CD4-positive, alpha-beta memory T cell (primary cell): ENCODE measurements around the gene RGMB. TPM values are rescaled to one million over a fixed set of nuclear protein-coding genes. Genes with fewer than 3 reads are reported as not detected.

ENCODE experiments used
- CTCF ChIA-PET: fragments of 350-600 bp; sonication (Branson Sonifier 250); formaldehyde crosslinking; loops from one replicate; lab custom pipeline; 2021; ENCODE audit warnings: inconsistent platforms; ENCODE audit not compliant: partially characterized antibody; lab: Charles Lee
- POLR2A ChIA-PET: fragments of 350-600 bp; sonication (Branson Sonifier 250); formaldehyde crosslinking; loops from one replicate; lab custom pipeline; 2021; ENCODE audit not compliant: partially characterized antibody; lab: Charles Lee
- DNase-seq, 5 donors: peaks; one replicate each; pipeline versions ENCODE4 v3.0.0 to v3.0.0-alpha.2; 2020 to 2022; ENCODE audit warnings: mixed read lengths in 1 of 5
- H3K27ac ChIP-seq: one replicate; pipeline ENCODE4 v1.7.0; 2013; ENCODE audit warnings: low read depth, low read length
- H3K27me3 ChIP-seq: 2 replicates; pipeline ENCODE4 v1.7.0; 2013; ENCODE audit warnings: mild to moderate bottlenecking, low read length, moderate library complexity; ENCODE audit not compliant: insufficient read depth
- H3K36me3 ChIP-seq: 2 replicates; pipeline ENCODE4 v1.7.0; 2013; ENCODE audit warnings: mild to moderate bottlenecking, low read length, moderate library complexity; ENCODE audit not compliant: insufficient read depth
- H3K4me1 ChIP-seq: 2 replicates; pipeline ENCODE4 v1.7.0; 2013; ENCODE audit warnings: mild to moderate bottlenecking, low read length, moderate library complexity; ENCODE audit not compliant: insufficient read depth
- H3K4me3 ChIP-seq, 2 donors: one replicate each; pipeline ENCODE4 v1.7.0; 2013; ENCODE audit warnings: low read length in 2 of 2, mild to moderate bottlenecking in 1 of 2
- H3K9me3 ChIP-seq, 2 donors: one replicate each; pipeline ENCODE4 v1.7.0; 2013; ENCODE audit warnings: low read length in 2 of 2, control low read depth in 1 of 2; ENCODE audit not compliant: control insufficient read depth in 1 of 2
- H3K27ac Mint-ChIP-seq, 7 donors: one replicate each; pipeline ENCODE4 v1.8.0; 2020 to 2021; ENCODE audit warnings: mixed read lengths in 7 of 7, mild to moderate bottlenecking in 6 of 7, inconsistent platforms in 3 of 7, moderate library complexity in 3 of 7
- H3K27me3 Mint-ChIP-seq, 2 donors: one replicate each; pipeline ENCODE4 v1.8.0; 2020 to 2021; ENCODE audit warnings: mixed read lengths in 2 of 2
- H3K36me3 Mint-ChIP-seq, 2 donors: one replicate each; pipeline ENCODE4 v1.8.0; 2020 to 2021; ENCODE audit warnings: mixed read lengths in 2 of 2, inconsistent platforms in 1 of 2, mild to moderate bottlenecking in 1 of 2
- H3K4me1 Mint-ChIP-seq, 4 donors: one replicate each; pipeline ENCODE4 v1.8.0; 2020 to 2021; ENCODE audit warnings: mixed read lengths in 4 of 4, mild to moderate bottlenecking in 1 of 4
- H3K4me3 Mint-ChIP-seq, 8 donors: one replicate each; pipeline ENCODE4 v1.8.0; 2020 to 2021; ENCODE audit warnings: mixed read lengths in 8 of 8, mild to moderate bottlenecking in 7 of 8, moderate library complexity in 6 of 8, inconsistent platforms in 3 of 8
- H3K9me3 Mint-ChIP-seq, 8 donors: one replicate each; pipeline ENCODE4 v1.8.0; 2020 to 2021; ENCODE audit warnings: mixed read lengths in 8 of 8, mild to moderate bottlenecking in 5 of 8, inconsistent platforms in 3 of 8, moderate library complexity in 1 of 8
- intact Hi-C: fragments of 100-400 bp; cut with micrococcal nuclease; formaldehyde crosslinking; loops from one replicate; pipeline ENCODE4 v1.15.1; 2023
- polyA plus RNA-seq, 2 donors: library from polyadenylated mRNA; unstranded; fragments of 300-500 nt; fragmentation: Illumina TruSeq; gene quantifications; one replicate each; pipeline ENCODE4 v1.2.3, GENCODE V29; 2021
- total RNA-seq, 2 experiments: library from RNA; stranded (reverse); gene quantifications; one replicate each; pipeline ENCODE4 v1.2.3, GENCODE V29; 2021

RGMB gene
- total and polyA plus RNA-seq, 4 experiments from 2014 or later, result 5.4 to 17.0 (median 12.1) TPM

GRCh38 chr5:98775246-98776065, 2.0 kb downstream of the RGMB start:
- H3K27ac Mint-ChIP-seq, result peak overlapping the region in 3 of 7 donors; percentile 94 to 98 (median 94)
- CTCF ChIA-PET, result interaction anchor here (1.5 to 5.7 kb wide), 2 partner anchors 10 to 20 kb away, joined by 4 to 35 read pairs; no protein-coding TSS in a partner anchor
- no peaks in the 10 kb centered on the region for H3K36me3 ChIP-seq
- H3K27me3 Mint-ChIP-seq, result peaks cover 1 to 2% of the 10 kb centered on the region in 2 donors
- DNase-seq, result no peak
- H3K4me3 ChIP-seq, result peak overlapping the region in 1 of 2 donors; percentile 36
- no peaks in the 10 kb centered on the region for H3K9me3 ChIP-seq
- H3K4me3 Mint-ChIP-seq, result peak overlapping the region; percentile 94 to 99 (median 98)
- H3K9me3 Mint-ChIP-seq, result no peaks in the 10 kb centered on the region
- peaks cover 41% of the 10 kb centered on the region for H3K4me1 ChIP-seq
- no peak overlapping the region for H3K27ac ChIP-seq
- H3K4me1 Mint-ChIP-seq, result peaks cover 31 to 60% (median 45%) of the 10 kb centered on the region in 4 donors
- H3K36me3 Mint-ChIP-seq, result peaks cover 4 to 20% of the 10 kb centered on the region in 2 donors
- intact Hi-C loops, result loop anchor here (2.0 to 10.0 kb wide), 2 partner anchors 257 to 321 kb away; no protein-coding TSS in a partner anchor
- H3K27me3 ChIP-seq, result no peaks in the 10 kb centered on the region
- POLR2A ChIA-PET, result interaction anchor here (0.7 to 1.3 kb wide), 2 partner anchors 155 to 1592 kb away, joined by 3 to 5 read pairs; partner anchors contain the start of gene RIOK2

GRCh38 chr5:98776066-98776705, 2.7 kb downstream of the RGMB start:
- intact Hi-C loops, result loop anchor here (10.0 kb wide), 1 partner anchor 321 kb away; no protein-coding TSS in a partner anchor
- H3K27me3 ChIP-seq, result no peaks in the 10 kb centered on the region
- Mint-ChIP-seq H3K27me3 (no peaks in the 10 kb centered on the region), H3K4me3 (peak overlapping the region; percentile 17 to 99 (median 96)), H3K4me1 (peaks cover 29 to 58% (median 42%) of the 10 kb centered on the region in 4 donors), H3K27ac (peak overlapping the region in 1 of 7 donors; percentile 45), H3K9me3 (no peaks in the 10 kb centered on the region), H3K36me3 (peaks cover 9 to 22% of the 10 kb centered on the region in 2 donors)
- H3K27ac ChIP-seq, result no peak overlapping the region
- no peak for DNase-seq
- CTCF ChIA-PET, result interaction anchor here (0.6 to 5.7 kb wide), 5 partner anchors 8 to 565 kb away, joined by 3 to 35 read pairs (median 4); no protein-coding TSS in a partner anchor
- H3K9me3 ChIP-seq, result no peaks in the 10 kb centered on the region
- H3K36me3 ChIP-seq, result no peaks in the 10 kb centered on the region
- H3K4me1 ChIP-seq, result peaks cover 39% of the 10 kb centered on the region
- H3K4me3 ChIP-seq, result no peak overlapping the region
- POLR2A ChIA-PET, result no interaction called here

- intact Hi-C loops, result loop anchor here (10.0 kb wide), 1 partner anchor 322 kb away; no protein-coding TSS in a partner anchor
- H3K27ac ChIP-seq, result no peak overlapping the region
- H3K4me3 Mint-ChIP-seq, result peak overlapping the region in 2 of 8 donors; percentile 0 to 39
- no peak for DNase-seq
- H3K27me3 Mint-ChIP-seq, result peaks cover 0 to 1% of the 10 kb centered on the region in 2 donors
- H3K4me1 ChIP-seq, result peaks cover 28% of the 10 kb centered on the region
- no peak overlapping the region for H3K4me3 ChIP-seq
- H3K4me1 Mint-ChIP-seq, result peaks cover 19 to 47% (median 33%) of the 10 kb centered on the region in 4 donors
- H3K27me3 ChIP-seq, result no peaks in the 10 kb centered on the region
- H3K27ac Mint-ChIP-seq, result no peak overlapping the region
- ChIA-PET CTCF (interaction anchor here (3.0 to 5.7 kb wide), 2 partner anchors 9 to 19 kb away, joined by 34 to 35 read pairs; no protein-coding TSS in a partner anchor), POLR2A (interaction anchor here (0.6 to 1.4 kb wide), 2 partner anchors 9 to 14 kb away, joined by 3 to 6 read pairs; no protein-coding TSS in a partner anchor)
- no peaks in the 10 kb centered on the region for H3K9me3 Mint-ChIP-seq
- H3K9me3 ChIP-seq, result no peaks in the 10 kb centered on the region
- H3K36me3 Mint-ChIP-seq, result peaks cover 12 to 18% of the 10 kb centered on the region in 2 donors
- no peaks in the 10 kb centered on the region for H3K36me3 ChIP-seq
These were observed 3.8 kb downstream of the RGMB start for GRCh38 chr5:98777295-98777694.

GRCh38 chr5:98779264-98779877, 5.9 kb downstream of the RGMB start:
- Mint-ChIP-seq H3K4me3 (no peak overlapping the region), H3K27ac (no peak overlapping the region), H3K9me3 (no peaks in the 10 kb centered on the region), H3K36me3 (peaks cover 15 to 18% of the 10 kb centered on the region in 2 donors), H3K4me1 (peaks cover 21 to 54% (median 25%) of the 10 kb centered on the region in 4 donors), H3K27me3 (peaks cover 0 to 1% of the 10 kb centered on the region in 2 donors)
- no peak for DNase-seq
- H3K4me3 ChIP-seq, result no peak overlapping the region
- H3K27ac ChIP-seq, result no peak overlapping the region
- no peaks in the 10 kb centered on the region for H3K9me3 ChIP-seq
- POLR2A ChIA-PET, result interaction anchor here (0.9 kb wide), 1 partner anchor 10 kb away, joined by 3 read pairs; no protein-coding TSS in a partner anchor
- no peaks in the 10 kb centered on the region for H3K27me3 ChIP-seq
- peaks cover 19% of the 10 kb centered on the region for H3K4me1 ChIP-seq
- CTCF ChIA-PET, result interaction anchor here (3.0 to 5.7 kb wide), 2 partner anchors 11 to 16 kb away, joined by 34 to 35 read pairs; no protein-coding TSS in a partner anchor
- intact Hi-C loops, result loop anchor here (10.0 kb wide), 1 partner anchor 325 kb away; no protein-coding TSS in a partner anchor
- no peaks in the 10 kb centered on the region for H3K36me3 ChIP-seq

- DNase-seq, result no peak
- no peak overlapping the region for H3K27ac ChIP-seq
- peaks cover 14 to 18% of the 10 kb centered on the region in 2 donors for H3K36me3 Mint-ChIP-seq
- no peak overlapping the region for H3K4me3 ChIP-seq
- no peak overlapping the region for H3K27ac Mint-ChIP-seq
- ChIA-PET CTCF (interaction anchor here (1.0 to 1.8 kb wide), 4 partner anchors 9 to 16 kb away, joined by 3 to 11 read pairs (median 6); no protein-coding TSS in a partner anchor), POLR2A (interaction anchor here (1.6 kb wide), 1 partner anchor 10 kb away, joined by 4 read pairs; no protein-coding TSS in a partner anchor)
- H3K27me3 ChIP-seq, result no peaks in the 10 kb centered on the region
- peaks cover 12% of the 10 kb centered on the region for H3K4me1 ChIP-seq
- intact Hi-C loops, result no loop called here
- H3K9me3 Mint-ChIP-seq, result no peaks in the 10 kb centered on the region
- H3K4me3 Mint-ChIP-seq, result no peak overlapping the region
- no peaks in the 10 kb centered on the region for H3K36me3 ChIP-seq
- no peaks in the 10 kb centered on the region for H3K9me3 ChIP-seq
- peaks cover 0 to 1% of the 10 kb centered on the region in 2 donors for H3K27me3 Mint-ChIP-seq
- peaks cover 13 to 54% (median 18%) of the 10 kb centered on the region in 4 donors for H3K4me1 Mint-ChIP-seq
These were observed 6.9 kb downstream of the RGMB start for GRCh38 chr5:98780390-98780789.

- intact Hi-C loops, result no loop called here
- Mint-ChIP-seq H3K27ac (no peak overlapping the region), H3K36me3 (peaks cover 14 to 18% of the 10 kb centered on the region in 2 donors), H3K4me1 (peaks cover 3 to 54% (median 18%) of the 10 kb centered on the region in 4 donors), H3K9me3 (no peaks in the 10 kb centered on the region), H3K4me3 (no peak overlapping the region), H3K27me3 (peaks cover 0 to 1% of the 10 kb centered on the region in 2 donors)
- no peaks in the 10 kb centered on the region for H3K27me3 ChIP-seq
- H3K27ac ChIP-seq, result no peak overlapping the region
- CTCF ChIA-PET, result interaction anchor here (1.6 to 1.8 kb wide), 2 partner anchors 12 to 14 kb away, joined by 8 to 11 read pairs; no protein-coding TSS in a partner anchor
- H3K4me3 ChIP-seq, result no peak overlapping the region
- H3K9me3 ChIP-seq, result no peaks in the 10 kb centered on the region
- POLR2A ChIA-PET, result interaction anchor here (1.6 kb wide), 1 partner anchor 11 kb away, joined by 4 read pairs; no protein-coding TSS in a partner anchor
- peaks cover under 1% of the 10 kb centered on the region for H3K4me1 ChIP-seq
- no peaks in the 10 kb centered on the region for H3K36me3 ChIP-seq
- no peak for DNase-seq
These were observed 8.1 kb downstream of the RGMB start for GRCh38 chr5:98781520-98781919.
